Neutrophil (primary cell): Measurements from ENCODE around the gene PIGX.
A peak's percentile ranks its signal among the peaks of the same experiment; 100 is the strongest.

Source experiments
- H3K27ac ChIP-seq: fragments of 200-600 bp; sonication (generic); 2 replicates; pipeline ENCODE4 v1.5.1; 2016; ENCODE audit warnings: mild to moderate bottlenecking, moderate library complexity
- H3K27me3 ChIP-seq: fragments of 200-600 bp; sonication (generic); 2 replicates; pipeline ENCODE4 v1.6.0; 2016; ENCODE audit warnings: mild to moderate bottlenecking
- H3K36me3 ChIP-seq: fragments of 200-600 bp; sonication (generic); 2 replicates; pipeline ENCODE4 v1.5.1; 2017
- H3K4me1 ChIP-seq, 2 experiments: fragments of 200-600 bp in 1 of 2; sonication (generic) in 1 of 2; 1 replicate in 1 of 2; 2 replicates in 1 of 2; pipeline versions ENCODE4 v1.5.1 to v1.6.1; 2013 to 2016; ENCODE audit warnings: low read depth in 1 of 2, low read length in 1 of 2, mild to moderate bottlenecking in 1 of 2, moderate library complexity in 1 of 2; ENCODE audit not compliant: control insufficient read depth in 1 of 2, insufficient read depth in 1 of 2
- H3K4me3 ChIP-seq, 2 experiments: fragments of 200-600 bp in 1 of 2; sonication (generic) in 1 of 2; 1 replicate in 1 of 2; 2 replicates in 1 of 2; pipeline ENCODE4 v1.5.1; 2013 to 2016; ENCODE audit warnings: low read depth in 1 of 2, low read length in 1 of 2, mild to moderate bottlenecking in 1 of 2, moderate library complexity in 1 of 2
- H3K9me3 ChIP-seq: fragments of 200-600 bp; sonication (generic); 2 replicates; pipeline ENCODE4 v1.5.1; 2016
- TF ChIP-seq, protein P1 (sequence below): fragments of 200-600 bp; sonication (generic); IDR thresholded peaks from 2 replicates; pipeline ENCODE4 v1.5.1; 2016; ENCODE audit warnings: antibody characterized with exemption

The PIGX gene

DNA sequence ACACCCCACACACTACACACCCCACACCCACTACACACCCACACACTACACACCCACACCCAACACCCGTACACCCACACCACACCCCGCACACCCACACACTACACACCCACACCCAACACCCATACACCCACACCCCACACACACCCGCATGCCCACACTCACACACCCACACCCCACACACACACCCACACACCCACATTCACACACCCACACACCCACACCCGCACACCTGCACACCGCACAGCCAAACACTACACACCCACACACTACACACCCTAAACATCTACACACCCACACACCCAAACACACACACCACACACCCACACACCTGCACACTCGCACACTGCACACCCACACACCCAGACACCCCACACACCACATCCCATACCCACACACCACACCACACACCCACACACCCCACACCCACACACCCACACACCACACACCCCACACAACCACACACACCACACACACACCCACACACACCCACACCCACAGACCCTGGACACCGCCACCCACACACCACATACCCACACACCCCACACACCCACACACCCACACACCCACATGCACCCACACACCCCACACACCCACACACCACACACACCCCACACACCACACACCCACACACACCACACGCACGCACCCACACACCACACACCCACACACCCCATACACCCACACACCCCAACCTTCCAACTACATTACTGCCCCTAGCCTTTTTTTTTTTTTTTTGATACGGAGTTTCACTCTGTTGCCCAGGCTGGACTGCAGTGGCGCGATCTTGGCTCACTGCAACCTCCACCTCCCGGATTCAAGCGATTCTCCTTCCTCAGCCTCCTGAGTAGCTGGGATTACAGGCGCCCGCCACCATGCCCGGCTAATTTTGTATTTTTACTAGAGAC, 17.0 kb upstream of the PIGX start:
- Histone ChIP-seq H3K4me1 (peaks cover 37 to 41% of the 10 kb centered on the region in 2 experiments), H3K27ac (no peak overlapping the region), H3K4me3 (no peak overlapping the region), H3K27me3 (no peaks in the 10 kb centered on the region), H3K36me3 (no peaks in the 10 kb centered on the region), H3K9me3 (no peaks in the 10 kb centered on the region)
- TF ChIP-seq, protein P1, sequence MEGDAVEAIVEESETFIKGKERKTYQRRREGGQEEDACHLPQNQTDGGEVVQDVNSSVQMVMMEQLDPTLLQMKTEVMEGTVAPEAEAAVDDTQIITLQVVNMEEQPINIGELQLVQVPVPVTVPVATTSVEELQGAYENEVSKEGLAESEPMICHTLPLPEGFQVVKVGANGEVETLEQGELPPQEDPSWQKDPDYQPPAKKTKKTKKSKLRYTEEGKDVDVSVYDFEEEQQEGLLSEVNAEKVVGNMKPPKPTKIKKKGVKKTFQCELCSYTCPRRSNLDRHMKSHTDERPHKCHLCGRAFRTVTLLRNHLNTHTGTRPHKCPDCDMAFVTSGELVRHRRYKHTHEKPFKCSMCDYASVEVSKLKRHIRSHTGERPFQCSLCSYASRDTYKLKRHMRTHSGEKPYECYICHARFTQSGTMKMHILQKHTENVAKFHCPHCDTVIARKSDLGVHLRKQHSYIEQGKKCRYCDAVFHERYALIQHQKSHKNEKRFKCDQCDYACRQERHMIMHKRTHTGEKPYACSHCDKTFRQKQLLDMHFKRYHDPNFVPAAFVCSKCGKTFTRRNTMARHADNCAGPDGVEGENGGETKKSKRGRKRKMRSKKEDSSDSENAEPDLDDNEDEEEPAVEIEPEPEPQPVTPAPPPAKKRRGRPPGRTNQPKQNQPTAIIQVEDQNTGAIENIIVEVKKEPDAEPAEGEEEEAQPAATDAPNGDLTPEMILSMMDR = no peak

DNA sequence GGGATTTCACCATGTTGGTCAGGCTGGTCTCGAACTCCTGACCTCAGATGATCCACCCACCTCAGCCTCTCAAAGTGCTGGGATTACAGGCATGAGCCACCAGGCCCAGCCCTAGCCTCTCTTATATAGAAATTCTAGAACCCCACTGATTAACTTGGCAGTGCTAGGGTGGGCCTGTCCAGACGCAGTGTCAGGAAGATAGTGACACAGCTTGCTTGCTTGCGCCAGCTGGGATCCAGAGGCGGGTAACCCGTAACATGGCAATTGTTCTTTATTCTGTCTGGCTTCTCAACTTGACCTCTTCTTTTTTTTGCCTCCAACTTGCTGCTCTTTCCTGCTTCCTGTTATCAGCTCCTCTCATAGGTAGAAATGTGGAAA, 16.3 kb upstream of the PIGX start:
- Histone ChIP-seq H3K27me3 (no peaks in the 10 kb centered on the region), H3K9me3 (no peaks in the 10 kb centered on the region), H3K4me3 (no peak overlapping the region), H3K4me1 (peaks cover 34 to 40% of the 10 kb centered on the region in 2 experiments), H3K36me3 (no peaks in the 10 kb centered on the region), H3K27ac (no peak overlapping the region)
- TF ChIP-seq, protein P1 = no peak

DNA sequence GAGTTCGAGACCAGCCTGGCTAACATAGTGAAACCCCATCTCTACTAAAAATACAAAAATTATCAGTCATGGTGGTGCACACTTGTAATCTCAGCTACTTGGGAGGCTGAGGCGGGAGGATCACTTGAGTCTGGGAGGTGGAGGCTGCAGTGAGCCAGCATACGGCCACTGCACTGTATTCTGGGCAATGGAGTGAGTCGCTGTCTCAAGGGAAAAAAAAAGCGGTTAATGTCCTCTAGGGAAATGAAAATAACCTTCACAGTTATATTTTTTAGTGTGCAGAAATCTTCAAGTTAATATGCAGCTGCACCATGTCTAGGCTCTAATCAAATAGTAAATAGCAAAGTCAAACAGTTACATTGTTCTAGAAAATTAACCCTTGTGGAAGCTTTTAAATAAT, 14.9 kb upstream of the PIGX start:
- no peaks in the 10 kb centered on the region for H3K9me3 ChIP-seq
- H3K4me1 ChIP-seq = peaks cover 21 to 28% of the 10 kb centered on the region in 2 experiments
- no peaks in the 10 kb centered on the region for H3K27me3 ChIP-seq
- TF ChIP-seq, protein P1 = no peak
- H3K27ac ChIP-seq = no peak overlapping the region
- H3K4me3 ChIP-seq = no peak overlapping the region
- no peaks in the 10 kb centered on the region for H3K36me3 ChIP-seq

DNA sequence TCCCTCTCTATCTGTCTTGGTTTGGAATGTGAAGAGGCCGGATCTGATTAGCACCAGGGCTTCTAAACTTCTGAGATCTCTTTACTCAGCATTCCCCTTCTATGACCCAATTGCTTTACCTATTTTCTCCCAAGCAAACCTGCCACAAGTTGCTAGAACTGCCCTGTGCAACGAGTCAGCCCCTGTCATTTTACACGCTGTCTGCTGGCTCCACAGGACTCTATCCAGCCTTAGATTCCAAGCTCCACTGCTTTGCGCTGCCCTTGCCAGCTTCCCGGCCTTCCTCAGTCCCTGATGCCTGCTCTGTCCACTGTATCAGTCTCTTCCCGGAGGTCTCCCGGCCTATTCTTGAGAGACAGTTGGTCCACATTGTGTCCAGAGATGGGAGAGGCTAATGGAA, 12.4 kb upstream of the PIGX start:
- TF ChIP-seq, protein P1 = no peak
- Histone ChIP-seq H3K9me3 (no peaks in the 10 kb centered on the region), H3K27ac (peak overlapping the region; percentile 55), H3K4me3 (no peak overlapping the region), H3K36me3 (no peaks in the 10 kb centered on the region), H3K27me3 (no peaks in the 10 kb centered on the region), H3K4me1 (peaks cover 5 to 7% of the 10 kb centered on the region in 2 experiments)

DNA sequence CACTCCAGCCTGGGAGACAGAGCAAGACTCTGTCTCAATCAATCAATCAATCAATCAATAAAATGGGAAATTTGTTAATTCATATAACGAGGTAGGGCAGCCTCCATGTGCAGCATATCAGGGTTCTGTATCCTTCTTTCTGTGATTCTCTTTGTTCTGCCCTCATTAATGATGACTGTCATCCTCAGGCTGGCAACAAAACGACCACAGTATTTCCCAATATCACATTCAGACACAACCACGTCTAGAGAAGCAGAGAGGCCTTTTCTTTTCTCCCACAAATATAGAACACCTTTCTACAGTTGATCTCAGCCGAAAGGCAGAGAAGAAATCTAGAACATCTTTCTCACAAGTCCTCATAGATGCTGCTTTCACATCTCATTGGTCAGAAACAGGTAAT, 11.4 kb upstream of the PIGX start:
- H3K4me3 ChIP-seq = no peak overlapping the region
- TF ChIP-seq, protein P1 = no peak
- no peaks in the 10 kb centered on the region for H3K36me3 ChIP-seq
- H3K27me3 ChIP-seq = no peaks in the 10 kb centered on the region
- no peaks in the 10 kb centered on the region for H3K9me3 ChIP-seq
- peaks cover 5 to 9% of the 10 kb centered on the region in 2 experiments for H3K4me1 ChIP-seq
- H3K27ac ChIP-seq = peak overlapping the region; percentile 61
